Measurements from ENCODE around the gene SLC16A12. TPM values are rescaled to one million over a fixed set of nuclear protein-coding genes. Genes with fewer than 3 reads are reported as not detected.

Gene SLC16A12
- total and polyA plus RNA-seq, 2 of the 4 experiments (the other 2 are of a cell fraction), result 1.4 to 1.6 TPM

GRCh38 chr10:89431977-89432376, 103.4 kb downstream of the SLC16A12 start:
- DNase-seq, result peak; percentile 66
- H3K9me1 ChIP-seq (ENCODE audit: insufficient read depth, low read length), result peaks cover 7% of the 10 kb centered on the region
- no peak overlapping the region for H3K4me3 ChIP-seq (ENCODE audit: insufficient read depth, low read depth, low read length)
- no peaks in the 10 kb centered on the region for H3K36me3 ChIP-seq (ENCODE audit: control insufficient read depth, insufficient read depth, low read length)
- H2AFZ ChIP-seq (replicated peaks; ENCODE audit: low read length, poor library complexity), result no peak overlapping the region
- peaks cover 15% of the 10 kb centered on the region for H3K4me1 ChIP-seq (ENCODE audit: control insufficient read depth, insufficient read depth, low read length)
- H3K27me3 ChIP-seq (ENCODE audit: control insufficient read depth, insufficient read depth, low read length), result no peaks in the 10 kb centered on the region
- H2BK20ac ChIP-seq (ENCODE audit: low read depth, low read length), result peak overlapping the region; percentile 33
- H3K79me1 ChIP-seq (ENCODE audit: low read depth in 1 of 2, low read length in 2 of 2), result no peaks in the 10 kb centered on the region
- no TSS peak for BruUV-seq (replicated peaks)
- intact Hi-C loops (cut with micrococcal nuclease), result no loop called here
- H3K4me2 ChIP-seq (ENCODE audit: low read depth, low read length), result peak overlapping the region; percentile 36; the same call in 1 of the 2 replicates
- peak overlapping the region; percentile 46; the same call in 1 of the 3 replicates for H2BK15ac ChIP-seq (ENCODE audit: low read depth, low read length)
- H2AK5ac ChIP-seq (ENCODE audit: low read depth, low read length), result no peak overlapping the region
- H4K20me1 ChIP-seq (ENCODE audit: insufficient read depth, low read length), result no peaks in the 10 kb centered on the region
- ATAC-seq (ENCODE audit: low read depth), result no peak
- H3K9me3 ChIP-seq (ENCODE audit: control insufficient read depth, insufficient read depth, low read length), result no peaks in the 10 kb centered on the region
- no peak overlapping the region; the same call in 1 of the 2 replicates for H3K4ac ChIP-seq (ENCODE audit: low read depth, low read length)
- ChIA-PET CTCF (interaction anchor here (1.2 kb wide), 1 partner anchor 34 kb away, joined by 3 read pairs; no protein-coding TSS in a partner anchor), POLR2A (ENCODE audit: unreplicated experiment) (no interaction called here)
- no peak overlapping the region for H3K56ac ChIP-seq (ENCODE audit: extremely low read depth, insufficient read depth, low read length)
- no peak overlapping the region for H3K27ac ChIP-seq (ENCODE audit: insufficient read depth, low read length)
- H3K23ac ChIP-seq (ENCODE audit: low read depth, low read length), result no peak overlapping the region
- TF ChIP-seq CTCF (conservative IDR thresholded peaks at IDR 0.05; ENCODE audit: low read depth, low read length), result no peak
- no peak for TF ChIP-seq MXI1 (IDR thresholded peaks at IDR 0.05; ENCODE audit: borderline replicate concordance, low read depth, low read length)
- TF ChIP-seq, protein P1, sequence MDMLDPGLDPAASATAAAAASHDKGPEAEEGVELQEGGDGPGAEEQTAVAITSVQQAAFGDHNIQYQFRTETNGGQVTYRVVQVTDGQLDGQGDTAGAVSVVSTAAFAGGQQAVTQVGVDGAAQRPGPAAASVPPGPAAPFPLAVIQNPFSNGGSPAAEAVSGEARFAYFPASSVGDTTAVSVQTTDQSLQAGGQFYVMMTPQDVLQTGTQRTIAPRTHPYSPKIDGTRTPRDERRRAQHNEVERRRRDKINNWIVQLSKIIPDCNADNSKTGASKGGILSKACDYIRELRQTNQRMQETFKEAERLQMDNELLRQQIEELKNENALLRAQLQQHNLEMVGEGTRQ (IDR thresholded peaks at IDR 0.05; ENCODE audit: low read depth, low read length), result no peak
- no peak for TF ChIP-seq RCOR1 (IDR thresholded peaks at IDR 0.05; ENCODE audit: insufficient replicate concordance, low read length)
- peak overlapping the region; percentile 33; the same call in 1 of the 2 replicates for H2BK120ac ChIP-seq (ENCODE audit: low read depth, low read length)
- H2AK9ac ChIP-seq (replicated peaks; ENCODE audit: low read depth, low read length, poor library complexity), result no peak overlapping the region
- no peak overlapping the region for H4K5ac ChIP-seq (ENCODE audit: low read depth, low read length)
- dilution Hi-C loops (cut with HindIII; ENCODE audit: low sequenced_read_pairs, unreplicated experiment), result no loop called here
- in situ Hi-C loops (cut with MboI; ENCODE audit: low sequenced_read_pairs), result loop anchor here (25.0 kb wide), 1 partner anchor 1430 kb away; the partner anchor contains the start of genes HTR7 and RPP30
- peak overlapping the region; percentile 36; the same call in 1 of the 2 replicates for H3K14ac ChIP-seq (replicated peaks; ENCODE audit: low read depth, low read length)
- no peak overlapping the region for H4K8ac ChIP-seq (ENCODE audit: low read depth in 2 of 2, low read length in 2 of 2)
- WGBS, 2 experiments (ENCODE audit: extremely low coverage in 2 of 2, insufficient read length in 1 of 2), result no CpG with 5 or more reads among the region's 3 CpGs
- no peak overlapping the region for H3K9ac ChIP-seq (ENCODE audit: low read depth, low read length)
- H2BK5ac ChIP-seq (ENCODE audit: low read depth, low read length, poor library complexity, severe bottlenecking), result no peak overlapping the region
- no peak overlapping the region for H3K18ac ChIP-seq (ENCODE audit: low read depth, low read length)
- H4K91ac ChIP-seq (ENCODE audit: insufficient read depth, low read depth, low read length), result no peak overlapping the region

Measured in IMR-90 (cell line).